ENCODE results near the gene SYDE2.

DNA sequence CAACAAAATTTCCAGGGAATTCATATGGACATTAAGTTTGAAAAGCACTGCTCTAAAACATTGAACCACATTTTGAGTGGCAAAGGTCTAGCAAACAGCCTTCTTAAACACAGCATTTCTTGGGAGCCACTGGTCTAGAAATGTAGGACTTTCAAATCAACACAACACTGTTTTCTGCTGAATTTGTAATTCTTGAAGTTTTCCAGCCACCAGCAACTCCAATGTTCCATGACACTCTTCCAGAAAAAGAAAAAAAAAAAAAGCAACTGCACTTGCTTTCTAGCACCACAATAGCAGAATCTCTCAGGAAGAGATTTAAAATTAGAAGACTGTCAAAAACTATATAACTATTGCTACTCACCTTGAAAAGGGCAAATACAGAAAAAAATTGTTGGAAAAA lies 4.5 kb downstream of the SYDE2 start:
- TF ChIP-seq, protein P1, sequence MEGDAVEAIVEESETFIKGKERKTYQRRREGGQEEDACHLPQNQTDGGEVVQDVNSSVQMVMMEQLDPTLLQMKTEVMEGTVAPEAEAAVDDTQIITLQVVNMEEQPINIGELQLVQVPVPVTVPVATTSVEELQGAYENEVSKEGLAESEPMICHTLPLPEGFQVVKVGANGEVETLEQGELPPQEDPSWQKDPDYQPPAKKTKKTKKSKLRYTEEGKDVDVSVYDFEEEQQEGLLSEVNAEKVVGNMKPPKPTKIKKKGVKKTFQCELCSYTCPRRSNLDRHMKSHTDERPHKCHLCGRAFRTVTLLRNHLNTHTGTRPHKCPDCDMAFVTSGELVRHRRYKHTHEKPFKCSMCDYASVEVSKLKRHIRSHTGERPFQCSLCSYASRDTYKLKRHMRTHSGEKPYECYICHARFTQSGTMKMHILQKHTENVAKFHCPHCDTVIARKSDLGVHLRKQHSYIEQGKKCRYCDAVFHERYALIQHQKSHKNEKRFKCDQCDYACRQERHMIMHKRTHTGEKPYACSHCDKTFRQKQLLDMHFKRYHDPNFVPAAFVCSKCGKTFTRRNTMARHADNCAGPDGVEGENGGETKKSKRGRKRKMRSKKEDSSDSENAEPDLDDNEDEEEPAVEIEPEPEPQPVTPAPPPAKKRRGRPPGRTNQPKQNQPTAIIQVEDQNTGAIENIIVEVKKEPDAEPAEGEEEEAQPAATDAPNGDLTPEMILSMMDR (IDR thresholded peaks at IDR 0.05): no peak
- no peak for TF ChIP-seq POLR2A (IDR thresholded peaks at IDR 0.05)
